Body of pancreas (tissue), 4 donors: ENCODE data around the gene PFN1.
A peak's percentile ranks its signal among the peaks of the same experiment; 100 is the strongest.

ENCODE experiments used
- CTCF ChIP-seq, 7 experiments: fragments of 450-650 bp in 4 of 7; fragments of 200-600 bp in 3 of 7; sonication (generic) in 3 of 7; IDR thresholded peaks; one replicate each; pipeline ENCODE4 v1.5.1; 2016 to 2019; ENCODE audit warnings: antibody characterized with exemption in 7 of 7
- POLR2A ChIP-seq, 3 donors: fragments of 450-650 bp; IDR thresholded peaks; one replicate each; pipeline ENCODE4 v1.6.1; 2016; ENCODE audit warnings: antibody characterized with exemption in 3 of 3, mild to moderate bottlenecking in 2 of 3

GRCh38 chr17:4949321-4950074 lies 1.2 kb upstream of the PFN1 start:
- no peak for TF ChIP-seq CTCF (IDR thresholded peaks at IDR 0.05)
- TF ChIP-seq POLR2A (IDR thresholded peaks at IDR 0.05): peak in 1 of 3 donors; percentile 17
